IMR-90 (cell line): ENCODE data around the gene MPV17L. TPM values are rescaled to one million over a fixed set of nuclear protein-coding genes. Genes with fewer than 3 reads are reported as not detected.

Experiments
- ATAC-seq: fragments of 200-7000 bp; cut with Tn5 transposase; 2 replicates; pipeline ENCODE4 v1.9.1; 2020; ENCODE audit warnings: low read depth, mild to moderate bottlenecking, moderate library complexity
- BruUV-seq: library from RNA; stranded (reverse); fragments of 400-500 nt; replicated peaks from 2 replicates; lab custom pipeline; 2021; lab: Mats Ljungman, UMichigan
- CTCF ChIA-PET: fragments of 300-600 bp; formaldehyde crosslinking; extraction: SDS; loops from one replicate; lab custom pipeline; 2021; ENCODE audit warnings: antibody characterized with exemption; lab: Yijun Ruan, JAX
- POLR2A ChIA-PET: fragments of 300-600 bp; sonication (Branson Sonifier 250); formaldehyde crosslinking; loops from one replicate; lab custom pipeline; 2022; ENCODE audit warnings: antibody characterized with exemption; ENCODE audit not compliant: unreplicated experiment; lab: Charles Lee
- DNase-seq: peaks from one replicate; pipeline ENCODE4 v3.0.0; 2013
- H2AFZ ChIP-seq: replicated peaks from 2 replicates; pipeline ENCODE3; 2013; ENCODE audit warnings: low read length, mild to moderate bottlenecking; ENCODE audit not compliant: poor library complexity
- H2AK5ac ChIP-seq: 2 replicates; pipeline ENCODE4 v1.6.1; 2013; ENCODE audit warnings: low read depth, low read length, inconsistent platforms
- H2AK9ac ChIP-seq: replicated peaks from 2 replicates; pipeline ENCODE3; 2013; ENCODE audit warnings: mild to moderate bottlenecking, low read depth, low read length, moderate library complexity; ENCODE audit not compliant: poor library complexity
- H2BK120ac ChIP-seq: 2 replicates; pipeline ENCODE4 v1.6.1; 2013; ENCODE audit warnings: low read depth, low read length, inconsistent platforms
- H2BK15ac ChIP-seq: 3 replicates; pipeline ENCODE4 v1.6.1; 2013; ENCODE audit warnings: low read depth, low read length, inconsistent platforms
- H2BK20ac ChIP-seq: 2 replicates; pipeline ENCODE4 v1.6.1; 2013; ENCODE audit warnings: low read depth, mild to moderate bottlenecking, inconsistent platforms, low read length, moderate library complexity
- H2BK5ac ChIP-seq: 2 replicates; pipeline ENCODE4 v1.6.1; 2013; ENCODE audit warnings: mild to moderate bottlenecking, low read depth, low read length, inconsistent platforms; ENCODE audit not compliant: poor library complexity, severe bottlenecking
- H3K14ac ChIP-seq: replicated peaks from 2 replicates; pipeline ENCODE4 v1.6.1; 2013; ENCODE audit warnings: low read depth, low read length, inconsistent platforms
- H3K18ac ChIP-seq: 2 replicates; pipeline ENCODE4 v1.6.1; 2013; ENCODE audit warnings: low read depth, low read length, control low read depth
- H3K23ac ChIP-seq: 2 replicates; pipeline ENCODE4 v1.6.1; 2013; ENCODE audit warnings: low read depth, low read length, inconsistent platforms
- H3K27ac ChIP-seq: 2 replicates; pipeline ENCODE4 v1.5.1; 2013; ENCODE audit warnings: mild to moderate bottlenecking, control low read depth, low read length; ENCODE audit not compliant: insufficient read depth
- H3K27me3 ChIP-seq: 2 replicates; pipeline ENCODE4 v1.6.1; 2013; ENCODE audit warnings: low read length; ENCODE audit not compliant: control insufficient read depth, insufficient read depth
- H3K36me3 ChIP-seq: 2 replicates; pipeline ENCODE4 v1.6.1; 2013; ENCODE audit warnings: low read length, mixed read lengths; ENCODE audit not compliant: control insufficient read depth, insufficient read depth
- H3K4ac ChIP-seq: 2 replicates; pipeline ENCODE4 v1.6.1; 2013; ENCODE audit warnings: low read depth, low read length, inconsistent platforms
- H3K4me1 ChIP-seq: 2 replicates; pipeline ENCODE4 v1.6.1; 2013; ENCODE audit warnings: low read length, mixed read lengths; ENCODE audit not compliant: control insufficient read depth, insufficient read depth
- H3K4me2 ChIP-seq: 2 replicates; pipeline ENCODE4 v1.6.1; 2013; ENCODE audit warnings: low read depth, mild to moderate bottlenecking, control low read depth, low read length, moderate library complexity
- H3K4me3 ChIP-seq: 2 replicates; pipeline ENCODE4 v1.5.1; 2013; ENCODE audit warnings: low read depth, mild to moderate bottlenecking, control low read depth, low read length, moderate library complexity; ENCODE audit not compliant: insufficient read depth
- H3K56ac ChIP-seq: 2 replicates; pipeline ENCODE4 v1.6.1; 2013; ENCODE audit warnings: low read length, inconsistent platforms; ENCODE audit not compliant: insufficient read depth; ENCODE audit errors: extremely low read depth
- H3K79me1 ChIP-seq, 2 experiments: 2 replicates each; pipeline ENCODE4 v1.6.1; 2013; ENCODE audit warnings: low read length in 2 of 2, inconsistent platforms in 1 of 2, low read depth in 1 of 2
- H3K9ac ChIP-seq: 2 replicates; pipeline ENCODE4 v1.6.1; 2013; ENCODE audit warnings: low read depth, low read length, control low read depth
- H3K9me1 ChIP-seq: 2 replicates; pipeline ENCODE4 v1.6.1; 2013; ENCODE audit warnings: low read length, inconsistent platforms; ENCODE audit not compliant: insufficient read depth
- H3K9me3 ChIP-seq: 2 replicates; pipeline ENCODE4 v1.6.1; 2013; ENCODE audit warnings: low read length; ENCODE audit not compliant: control insufficient read depth, insufficient read depth
- H4K20me1 ChIP-seq: 2 replicates; pipeline ENCODE4 v1.6.1; 2013; ENCODE audit warnings: low read length, inconsistent platforms; ENCODE audit not compliant: insufficient read depth
- H4K5ac ChIP-seq: 2 replicates; pipeline ENCODE4 v1.6.1; 2013; ENCODE audit warnings: mild to moderate bottlenecking, low read depth, low read length, control low read depth
- H4K8ac ChIP-seq, 2 experiments: 2 replicates each; pipeline ENCODE4 v1.6.1; 2013; ENCODE audit warnings: low read depth in 2 of 2, low read length in 2 of 2, control low read depth in 1 of 2, inconsistent platforms in 1 of 2
- H4K91ac ChIP-seq: 2 replicates; pipeline ENCODE4 v1.6.1; 2013; ENCODE audit warnings: low read depth, low read length, inconsistent platforms; ENCODE audit not compliant: insufficient read depth
- BHLHE40 ChIP-seq: fragments of 150-350 bp; IDR thresholded peaks from 2 replicates; pipeline ENCODE4 v1.6.1; 2016; ENCODE audit warnings: mild to moderate bottlenecking, low read depth, low read length
- CEBPB ChIP-seq: IDR thresholded peaks from 2 replicates; pipeline ENCODE4 v1.6.1; 2012; ENCODE audit warnings: low read depth, low read length, improper control_type of control experiment
- MXI1 ChIP-seq: IDR thresholded peaks from 2 replicates; pipeline ENCODE4 v1.6.1; 2012; ENCODE audit warnings: low read depth, mild to moderate bottlenecking, low read length, moderate library complexity, borderline replicate concordance
- USF2 ChIP-seq: fragments of 150-350 bp; IDR thresholded peaks from 2 replicates; pipeline ENCODE4 v1.6.1; 2017; ENCODE audit warnings: mild to moderate bottlenecking, antibody characterized with exemption, low read length, low read depth
- WGBS, 2 experiments: methylation state at CpG; one replicate each; pipeline versions ENCODE4 v1.1.5 to v1.1.7; 2013; ENCODE audit warnings: missing lambda C conversion rate in 2 of 2; ENCODE audit not compliant: insufficient read length in 1 of 2; ENCODE audit errors: extremely low coverage in 2 of 2; 5-methylcytosine and 5-hydroxymethylcytosine counted together
- dilution Hi-C: fragments of 300-500 bp; cut with HindIII; formaldehyde crosslinking; loops from one replicate; pipeline ENCODE4 v1.14.3; 2018; ENCODE audit warnings: low sequenced_read_pairs; ENCODE audit not compliant: unreplicated experiment
- in situ Hi-C: fragments of 300-500 bp; cut with MboI; formaldehyde crosslinking; loops from 3 replicates; pipeline ENCODE4 v1.14.3; 2019; ENCODE audit warnings: low sequenced_read_pairs, inconsistent platforms, mixed read lengths
- intact Hi-C: fragments of 100-400 bp; cut with micrococcal nuclease; formaldehyde crosslinking; loops from 2 replicates; pipeline ENCODE4 v1.10.0; 2022
- polyA plus RNA-seq, 3 experiments: library from polyadenylated mRNA; depleted of rRNA; stranded (reverse); fragments of >200 nt; gene quantifications; 2 replicates each; pipeline ENCODE4 v1.2.3, GENCODE V29; 2012; ENCODE audit warnings: low replicate concordance in 1 of 3
- total RNA-seq: library from RNA; depleted of rRNA; stranded (reverse); fragments of >200 nt; gene quantifications from 2 replicates; pipeline ENCODE4 v1.2.3, GENCODE V29; 2012

MPV17L gene
- total and polyA plus RNA-seq, 2 of the 4 experiments (the other 2 are of a cell fraction) = 0.03 TPM; not detected in 1

DNA sequence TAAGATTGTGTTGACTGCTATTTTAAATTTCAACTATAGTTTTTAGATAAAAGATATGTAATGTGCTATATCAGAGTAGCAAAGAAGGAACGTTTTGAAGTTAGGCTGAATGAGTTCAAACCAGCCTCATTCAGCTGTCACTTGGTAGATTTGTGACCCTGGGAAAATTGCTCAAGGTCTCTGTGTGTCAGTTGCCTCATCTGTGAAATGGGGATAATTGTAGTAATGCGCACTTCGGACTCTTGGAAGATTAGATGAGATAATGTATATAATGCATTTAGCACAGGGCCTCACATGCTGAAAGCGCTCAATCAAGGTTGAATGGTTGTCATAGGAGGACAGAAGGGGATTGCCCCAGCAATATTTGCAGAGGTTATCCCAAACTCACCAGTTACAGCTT lies 43.5 kb downstream of the MPV17L start:
- TF ChIP-seq MXI1 (no peak), BHLHE40 (no peak), CEBPB (no peak), USF2 (no peak)
- Histone ChIP-seq H2AFZ (no peak overlapping the region), H3K27me3 (no peaks in the 10 kb centered on the region), H3K36me3 (no peaks in the 10 kb centered on the region), H4K8ac (0 out of 4 replicates have a peak overlapping the region, but pooled peaks of 1 of the 2 experiments have one; percentile 9), H3K27ac (no peak overlapping the region), H3K4me1 (peaks cover 19% of the 10 kb centered on the region), H2BK15ac (0 out of 3 replicates have a peak overlapping the region, but pooled peaks have one; percentile 38), H2AK9ac (no peak overlapping the region), H3K14ac (no peak overlapping the region), H3K4me3 (no peak overlapping the region), H3K79me1 (peaks cover 18 to 73% of the 10 kb centered on the region in 2 experiments), H3K9ac (no peak overlapping the region), H3K4me2 (no peak overlapping the region), H4K5ac (no peak overlapping the region), H3K9me3 (no peaks in the 10 kb centered on the region), H2AK5ac (peak overlapping the region; percentile 5), H3K18ac (no peak overlapping the region), H2BK120ac (peak overlapping the region; percentile 65; the same call in 1 of the 2 replicates), H2BK5ac (peak overlapping the region; percentile 58), H4K91ac (0 out of 2 replicates have a peak overlapping the region, but pooled peaks have one; percentile 8), H2BK20ac (no peak overlapping the region), H4K20me1 (peaks cover 43% of the 10 kb centered on the region), H3K56ac (no peak overlapping the region), H3K4ac (peak overlapping the region; percentile 73; the same call in 1 of the 2 replicates), H3K9me1 (0 out of 2 replicates have a peak, but pooled peaks cover 2% of the 10 kb centered on the region), H3K23ac (peak overlapping the region; percentile 53; the same call in 1 of the 2 replicates)
- ChIA-PET CTCF (no interaction called here), POLR2A (no interaction called here)
- ATAC-seq = no peak
- intact Hi-C loops = no loop called here
- in situ Hi-C loops = loop anchor here (10.0 kb wide), 1 partner anchor 66 kb away; no protein-coding TSS in a partner anchor
- BruUV-seq = no TSS peak
- DNase-seq = no peak
- 90% methylated on average over 2 of the region's 4 CpGs; no CpG with 5 or more reads in 1 of the 2 experiments for WGBS, 2 experiments
- dilution Hi-C loops = no loop called here
